ENCODE measurements around the gene TMEM91.

Gene TMEM91

DNA sequence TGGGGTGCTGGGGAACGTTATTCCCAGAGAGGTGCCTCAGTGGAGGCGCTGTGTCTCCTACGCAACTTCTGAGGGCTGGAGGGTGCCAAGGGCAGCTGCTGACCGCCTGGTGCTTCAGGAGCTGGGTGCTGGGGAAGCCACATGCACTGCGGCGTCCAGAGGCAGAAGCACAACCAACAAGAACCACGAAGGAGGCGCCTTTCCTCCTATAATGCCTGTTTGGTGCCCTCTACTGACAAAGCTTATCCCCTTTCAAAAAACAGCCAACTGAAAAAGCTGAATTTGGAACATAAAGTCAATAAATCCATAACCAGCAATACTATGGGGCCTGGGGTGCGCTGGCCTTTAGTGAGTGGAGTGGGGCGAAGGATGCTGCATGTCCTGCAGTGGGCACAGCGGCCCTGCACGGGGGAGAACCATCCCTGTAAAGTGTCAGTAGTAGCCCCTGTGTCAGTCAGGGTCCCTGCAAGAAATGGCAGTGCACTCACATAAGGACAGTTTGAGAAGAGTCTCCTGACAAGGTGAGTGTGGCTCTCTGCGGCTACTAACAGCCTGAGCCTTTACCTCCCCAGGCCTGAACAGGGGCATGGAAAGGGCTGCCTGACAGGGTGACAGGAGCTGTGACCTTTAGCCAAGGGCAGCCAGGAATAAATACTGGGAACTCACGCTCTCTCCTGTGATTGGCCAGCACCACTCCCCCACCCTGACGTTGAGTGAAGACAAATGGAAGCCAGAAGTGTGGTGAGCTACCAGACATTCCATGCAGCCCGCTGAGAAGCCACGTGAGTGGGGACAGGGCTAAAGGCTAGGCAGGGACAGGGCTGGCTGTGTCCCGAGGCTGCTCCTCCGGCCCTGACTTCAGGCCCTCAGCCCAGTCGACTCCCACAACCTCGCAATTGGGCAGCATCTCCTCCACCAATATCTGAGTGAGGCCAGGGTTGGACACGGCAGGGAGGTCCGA is 55.4 kb downstream of the TMEM91 start:
- DNase-seq (ENCODE audit: low read depth in 2 of 2) = no peak

DNA sequence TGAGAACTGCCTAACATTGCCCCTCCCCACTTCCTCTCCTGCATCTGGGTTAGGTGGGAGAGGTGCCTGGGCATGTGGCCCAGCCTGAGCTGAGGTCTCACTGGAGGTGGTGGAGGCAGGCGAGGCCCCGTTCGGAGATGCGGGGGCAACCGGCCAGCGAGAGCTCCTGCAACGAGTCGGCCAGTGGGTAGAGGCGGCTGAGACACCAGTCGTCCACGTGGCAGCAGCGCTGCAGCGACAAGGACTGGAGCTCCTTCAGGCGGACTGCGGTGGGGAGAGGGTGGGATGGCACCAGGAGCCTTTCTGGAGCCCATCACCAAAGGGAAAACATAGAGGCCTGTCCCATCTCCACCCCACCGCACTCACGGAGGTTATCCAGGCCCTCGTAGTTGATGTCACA is 56.8 kb downstream of the TMEM91 start:
- no peak for DNase-seq (ENCODE audit: low read depth in 2 of 2)
